C4-2B (cell line): ENCODE results near the gene GLS.
"Not testable (repeated sequence)": the region's sequence is repeated elsewhere in the genome, so short reads cannot be mapped to it uniquely, and the experiment has no call there.

Source experiments
- H3K27ac ChIP-seq: fragments of 450-650 bp; 2 replicates; pipeline ENCODE4 v1.5.1; 2017
- ZFX ChIP-seq: fragments of 450-650 bp; IDR thresholded peaks from 2 replicates; pipeline ENCODE4 v1.6.1; 2017
- TF ChIP-seq, protein P1 (sequence below): fragments of 450-650 bp; conservative IDR thresholded peaks from 2 replicates; pipeline ENCODE4 v1.5.1; 2017; ENCODE audit warnings: mild to moderate bottlenecking

GLS gene

GRCh38 chr2:190881598-190882410 lies 1.2 kb downstream of the GLS start:
- H3K27ac ChIP-seq: peak overlapping the region; percentile 81
- TF ChIP-seq, protein P1, sequence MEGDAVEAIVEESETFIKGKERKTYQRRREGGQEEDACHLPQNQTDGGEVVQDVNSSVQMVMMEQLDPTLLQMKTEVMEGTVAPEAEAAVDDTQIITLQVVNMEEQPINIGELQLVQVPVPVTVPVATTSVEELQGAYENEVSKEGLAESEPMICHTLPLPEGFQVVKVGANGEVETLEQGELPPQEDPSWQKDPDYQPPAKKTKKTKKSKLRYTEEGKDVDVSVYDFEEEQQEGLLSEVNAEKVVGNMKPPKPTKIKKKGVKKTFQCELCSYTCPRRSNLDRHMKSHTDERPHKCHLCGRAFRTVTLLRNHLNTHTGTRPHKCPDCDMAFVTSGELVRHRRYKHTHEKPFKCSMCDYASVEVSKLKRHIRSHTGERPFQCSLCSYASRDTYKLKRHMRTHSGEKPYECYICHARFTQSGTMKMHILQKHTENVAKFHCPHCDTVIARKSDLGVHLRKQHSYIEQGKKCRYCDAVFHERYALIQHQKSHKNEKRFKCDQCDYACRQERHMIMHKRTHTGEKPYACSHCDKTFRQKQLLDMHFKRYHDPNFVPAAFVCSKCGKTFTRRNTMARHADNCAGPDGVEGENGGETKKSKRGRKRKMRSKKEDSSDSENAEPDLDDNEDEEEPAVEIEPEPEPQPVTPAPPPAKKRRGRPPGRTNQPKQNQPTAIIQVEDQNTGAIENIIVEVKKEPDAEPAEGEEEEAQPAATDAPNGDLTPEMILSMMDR: no peak
- TF ChIP-seq ZFX: peak; percentile 63; the same call in 1 of the 2 replicates

DNA sequence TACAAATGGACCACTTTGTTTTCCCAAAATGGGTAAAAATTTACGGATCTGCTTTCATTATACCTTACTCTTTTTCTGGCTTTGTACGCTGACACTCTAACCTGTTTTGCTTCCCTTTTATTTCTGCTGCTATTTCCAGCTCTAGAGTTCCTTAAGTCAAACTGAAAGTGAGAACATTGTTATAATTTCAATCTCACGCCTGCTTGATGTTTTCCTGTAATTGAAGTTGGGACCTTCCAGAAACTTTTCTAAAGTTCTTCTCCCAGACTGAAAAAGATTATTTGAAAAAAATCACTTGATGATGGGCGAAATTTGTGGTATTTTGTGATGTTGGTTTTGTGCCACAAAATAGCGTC lies 1.8 kb downstream of the GLS start:
- TF ChIP-seq, protein P1: no peak
- no peak for TF ChIP-seq ZFX
- H3K27ac ChIP-seq: no peak overlapping the region

- H3K27ac ChIP-seq: no peak overlapping the region
- TF ChIP-seq, protein P1: no peak
- TF ChIP-seq ZFX: no peak
Observed at GRCh38 chr2:190882856-190883582, 2.4 kb downstream of the GLS start.

- H3K27ac ChIP-seq: not testable (repeated sequence)
Observed at GRCh38 chr2:190885844-190886243, 5.2 kb downstream of the GLS start.

DNA sequence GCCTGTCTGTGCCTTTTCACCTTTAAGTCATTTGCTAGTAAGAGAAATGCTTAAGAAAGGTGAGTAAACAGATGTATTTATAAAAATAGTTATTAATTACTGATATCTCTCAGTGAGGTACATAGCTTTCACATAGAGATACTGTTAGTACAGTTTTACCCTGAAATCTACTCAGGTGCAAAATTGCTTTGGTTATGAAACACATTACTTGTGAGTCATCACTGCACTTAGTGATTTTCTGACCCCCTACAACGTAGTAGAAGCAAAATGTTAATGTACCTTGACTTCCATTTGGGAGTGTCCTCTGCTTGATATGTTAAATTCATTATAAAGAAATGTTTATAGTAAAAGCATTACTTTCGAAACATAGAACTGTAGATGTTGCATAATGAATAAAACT lies 6.5 kb downstream of the GLS start:
- H3K27ac ChIP-seq: no peak overlapping the region
- TF ChIP-seq, protein P1: no peak
- TF ChIP-seq ZFX: no peak

- TF ChIP-seq, protein P1: no peak
- TF ChIP-seq ZFX: no peak
- H3K27ac ChIP-seq: no peak overlapping the region
Observed at GRCh38 chr2:190888449-190888848, 7.8 kb downstream of the GLS start.

DNA sequence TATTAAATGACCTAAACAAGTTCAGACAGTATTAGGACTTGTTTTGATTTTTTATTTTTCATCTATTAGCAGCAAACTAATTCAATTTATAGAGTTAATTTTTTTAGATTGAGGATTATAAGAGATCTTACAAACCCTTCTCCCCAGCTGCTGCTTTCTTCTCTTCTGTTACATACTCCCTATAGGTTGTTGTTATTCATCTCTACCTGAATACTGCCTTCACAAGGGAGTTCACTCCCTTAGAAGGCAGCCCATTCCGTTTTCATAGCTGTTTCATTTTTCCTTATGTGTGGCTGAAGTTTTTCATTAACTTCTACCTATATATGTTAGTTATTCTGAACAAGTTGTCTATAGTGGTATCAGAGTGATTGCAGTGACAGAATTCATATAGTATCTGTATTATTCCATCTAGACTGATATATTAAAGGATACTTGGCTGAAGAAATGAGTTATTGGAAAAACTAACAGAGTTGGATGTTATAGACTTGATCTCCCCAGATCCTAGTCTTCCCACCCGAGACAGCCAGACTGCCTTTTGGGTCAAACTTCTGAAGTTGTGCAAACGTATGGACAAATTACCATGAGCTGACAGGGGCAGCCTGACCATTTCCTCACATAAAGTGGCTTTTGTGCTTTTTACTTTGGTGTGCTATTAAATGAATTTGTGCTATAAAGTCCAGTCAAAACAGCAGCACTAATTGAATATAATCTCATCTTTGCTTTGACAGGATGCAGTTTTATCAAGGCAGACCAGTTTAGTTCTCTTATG lies 8.7 kb downstream of the GLS start:
- no peak for TF ChIP-seq ZFX
- TF ChIP-seq, protein P1: no peak
- H3K27ac ChIP-seq: no peak overlapping the region
